CD14-positive monocyte (primary cell): ENCODE data around the gene ANXA11. TPM values are rescaled to one million over a fixed set of nuclear protein-coding genes. Genes with fewer than 3 reads are reported as not detected.

ENCODE experiments used
- DNase-seq, 3 donors: peaks; one replicate each; pipeline ENCODE4 v3.0.0-alpha.2; 2011 to 2022
- H2AFZ ChIP-seq: 2 replicates; pipeline ENCODE4 v1.6.0; 2012; ENCODE audit warnings: mild to moderate bottlenecking, low read depth, low read length, inconsistent platforms; ENCODE audit not compliant: insufficient read depth, poor library complexity, severe bottlenecking
- H3K27ac ChIP-seq, 2 donors: 1 replicate in 1 of 2; 2 replicates in 1 of 2; pipeline ENCODE4 v1.5.1; 2012 to 2013; ENCODE audit warnings: low read length in 2 of 2, control low read depth in 1 of 2, inconsistent platforms in 1 of 2, low read depth in 1 of 2, mild to moderate bottlenecking in 1 of 2
- H3K27me3 ChIP-seq, 2 donors: one replicate each; pipeline versions ENCODE4 v1.6.0 to v1.6.1; 2011 to 2013; ENCODE audit warnings: low read length in 2 of 2; ENCODE audit not compliant: control insufficient read depth in 2 of 2, insufficient read depth in 2 of 2
- H3K36me3 ChIP-seq, 2 donors: replicated peaks in 1 of 2; 1 replicate in 1 of 2; 2 replicates in 1 of 2; pipeline versions ENCODE4 v1.5.1 to v1.6.1; 2012 to 2013; ENCODE audit warnings: low read length in 2 of 2, control low read depth in 1 of 2, inconsistent platforms in 1 of 2, mild to moderate bottlenecking in 1 of 2; ENCODE audit not compliant: insufficient read depth in 2 of 2, control insufficient read depth in 1 of 2
- H3K4me1 ChIP-seq, 2 donors: 1 replicate in 1 of 2; 2 replicates in 1 of 2; pipeline versions ENCODE4 v1.5.1 to v1.6.1; 2012 to 2013; ENCODE audit warnings: low read length in 2 of 2, control low read depth in 1 of 2, inconsistent platforms in 1 of 2, mild to moderate bottlenecking in 1 of 2, moderate library complexity in 1 of 2; ENCODE audit not compliant: insufficient read depth in 2 of 2, control insufficient read depth in 1 of 2
- H3K4me2 ChIP-seq: replicated peaks from 2 replicates; pipeline ENCODE3; 2012; ENCODE audit warnings: low read length, moderate library complexity, mild to moderate bottlenecking; ENCODE audit not compliant: poor library complexity, severe bottlenecking; ENCODE audit errors: extremely low read depth
- H3K4me3 ChIP-seq, 3 experiments: fragments of 200-600 bp in 1 of 3; sonication (generic) in 1 of 3; replicated peaks in 1 of 3; 1 replicate in 2 of 3; 2 replicates in 1 of 3; pipeline ENCODE4 v1.5.1; 2011 to 2013; ENCODE audit warnings: low read length in 3 of 3, mild to moderate bottlenecking in 3 of 3, control low read depth in 2 of 3, low read depth in 2 of 3, inconsistent platforms in 1 of 3, moderate library complexity in 1 of 3
- H3K79me2 ChIP-seq: 2 replicates; pipeline ENCODE4 v1.6.0; 2012; ENCODE audit warnings: mild to moderate bottlenecking, control low read depth, inconsistent platforms, low read length, moderate library complexity; ENCODE audit not compliant: insufficient read depth
- H3K9ac ChIP-seq: 2 replicates; pipeline ENCODE4 v1.6.0; 2017; ENCODE audit warnings: low read length, mild to moderate bottlenecking; ENCODE audit not compliant: insufficient read depth, poor library complexity, severe bottlenecking
- H3K9me3 ChIP-seq, 2 donors: replicated peaks in 1 of 2; 1 replicate in 1 of 2; 2 replicates in 1 of 2; pipeline versions ENCODE4 v1.5.1 to v1.6.1; 2012 to 2013; ENCODE audit warnings: low read length in 2 of 2, control low read depth in 1 of 2; ENCODE audit not compliant: control insufficient read depth in 1 of 2, insufficient read depth in 1 of 2
- H4K20me1 ChIP-seq: 2 replicates; pipeline ENCODE4 v1.6.0; 2012; ENCODE audit warnings: mild to moderate bottlenecking, low read length, control low read depth, moderate library complexity; ENCODE audit not compliant: insufficient read depth
- H3K27ac Mint-ChIP-seq, 7 donors: one replicate each; pipeline ENCODE4 v1.8.0; 2020; ENCODE audit warnings: mild to moderate bottlenecking in 7 of 7, mixed read lengths in 7 of 7, moderate library complexity in 6 of 7, inconsistent platforms in 2 of 7
- H3K27me3 Mint-ChIP-seq, 3 donors: one replicate each; pipeline ENCODE4 v1.8.0; 2021 to 2022; ENCODE audit warnings: low read depth in 3 of 3, mild to moderate bottlenecking in 3 of 3, mixed read lengths in 3 of 3, moderate library complexity in 3 of 3, inconsistent platforms in 1 of 3
- H3K36me3 Mint-ChIP-seq, 2 donors: one replicate each; pipeline ENCODE4 v1.8.0; 2020; ENCODE audit warnings: mixed read lengths in 2 of 2, inconsistent platforms in 1 of 2, mild to moderate bottlenecking in 1 of 2
- H3K4me1 Mint-ChIP-seq: one replicate; pipeline ENCODE4 v1.8.0; 2020; ENCODE audit warnings: mild to moderate bottlenecking, mixed read lengths
- H3K4me3 Mint-ChIP-seq, 2 donors: one replicate each; pipeline ENCODE4 v1.8.0; 2020; ENCODE audit warnings: mild to moderate bottlenecking in 2 of 2, mixed read lengths in 2 of 2, moderate library complexity in 1 of 2
- H3K9me3 Mint-ChIP-seq, 7 donors: one replicate each; pipeline ENCODE4 v1.8.0; 2020 to 2022; ENCODE audit warnings: mixed read lengths in 7 of 7, mild to moderate bottlenecking in 6 of 7, moderate library complexity in 6 of 7, inconsistent platforms in 2 of 7
- WGBS: methylation state at CpG from one replicate; pipeline ENCODE4 v1.1.5; 2013; ENCODE audit warnings: missing lambda C conversion rate; ENCODE audit not compliant: insufficient coverage; 5-methylcytosine and 5-hydroxymethylcytosine counted together
- intact Hi-C, 2 donors: fragments of 100-400 bp; cut with micrococcal nuclease; formaldehyde crosslinking; loops; one replicate each; pipeline versions ENCODE4 v1.15.0 to v1.15.1; 2023
- polyA plus RNA-seq, 3 donors: library from polyadenylated mRNA; depleted of rRNA in 1 of 3; unstranded in 2 of 3; stranded (reverse) in 1 of 3; fragments of 300-500 nt in 2 of 3; fragments of >200 nt in 1 of 3; fragmentation: Illumina TruSeq in 2 of 3; gene quantifications; 1 replicate in 2 of 3; 2 replicates in 1 of 3; pipeline ENCODE4 v1.2.3, GENCODE V29; 2012 to 2021
- small RNA-seq: library from RNA; depleted of rRNA; stranded (forward); fragments of <200 nt; gene quantifications from one replicate; pipeline ENCODE3, GENCODE V24; 2012; ENCODE audit warnings: low read depth; ENCODE audit not compliant: insufficient read length
- TF ChIP-seq, protein P1 (sequence below): fragments of 200-600 bp; IDR thresholded peaks from one replicate; pipeline ENCODE4 v1.8.0; 2022; ENCODE audit warnings: antibody characterized with exemption, mild to moderate bottlenecking

The ANXA11 gene
- polyA plus RNA-seq, 3 donors, result 95.6 to 174 (median 134) TPM

- Histone ChIP-seq H4K20me1 (no peaks in the 10 kb centered on the region), H3K4me3 (no peak overlapping the region), H3K36me3 (no peaks in the 10 kb centered on the region), H3K27me3 (no peaks in the 10 kb centered on the region), H3K9ac (no peak overlapping the region), H3K79me2 (no peaks in the 10 kb centered on the region), H3K27ac (no peak overlapping the region), H3K4me2 (no peak overlapping the region), H3K9me3 (peaks cover 16 to 18% of the 10 kb centered on the region in 2 donors), H3K4me1 (no peaks in the 10 kb centered on the region), H2AFZ (no peak overlapping the region)
- 85% methylated on average over 4 of the region's 10 CpGs for WGBS
- Mint-ChIP-seq H3K27me3 (peaks cover 2 to 5% (median 3%) of the 10 kb centered on the region in 3 donors), H3K36me3 (no peaks in the 10 kb centered on the region), H3K9me3 (peaks cover 11 to 19% (median 17%) of the 10 kb centered on the region in 7 donors), H3K4me3 (no peak overlapping the region), H3K27ac (no peak overlapping the region), H3K4me1 (no peaks in the 10 kb centered on the region)
- no peak for DNase-seq
- TF ChIP-seq, protein P1, sequence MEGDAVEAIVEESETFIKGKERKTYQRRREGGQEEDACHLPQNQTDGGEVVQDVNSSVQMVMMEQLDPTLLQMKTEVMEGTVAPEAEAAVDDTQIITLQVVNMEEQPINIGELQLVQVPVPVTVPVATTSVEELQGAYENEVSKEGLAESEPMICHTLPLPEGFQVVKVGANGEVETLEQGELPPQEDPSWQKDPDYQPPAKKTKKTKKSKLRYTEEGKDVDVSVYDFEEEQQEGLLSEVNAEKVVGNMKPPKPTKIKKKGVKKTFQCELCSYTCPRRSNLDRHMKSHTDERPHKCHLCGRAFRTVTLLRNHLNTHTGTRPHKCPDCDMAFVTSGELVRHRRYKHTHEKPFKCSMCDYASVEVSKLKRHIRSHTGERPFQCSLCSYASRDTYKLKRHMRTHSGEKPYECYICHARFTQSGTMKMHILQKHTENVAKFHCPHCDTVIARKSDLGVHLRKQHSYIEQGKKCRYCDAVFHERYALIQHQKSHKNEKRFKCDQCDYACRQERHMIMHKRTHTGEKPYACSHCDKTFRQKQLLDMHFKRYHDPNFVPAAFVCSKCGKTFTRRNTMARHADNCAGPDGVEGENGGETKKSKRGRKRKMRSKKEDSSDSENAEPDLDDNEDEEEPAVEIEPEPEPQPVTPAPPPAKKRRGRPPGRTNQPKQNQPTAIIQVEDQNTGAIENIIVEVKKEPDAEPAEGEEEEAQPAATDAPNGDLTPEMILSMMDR, result no peak
- intact Hi-C loops, result no loop called here
These were observed 101.0 kb downstream of the ANXA11 start for GRCh38 chr10:80104066-80104926.

Small RNA genes within 50 kb of the gene (small RNA-seq; reads per million reads assigned to genes)
- gene RPS12P2, result not detected

Other genes starting within 250 kb of the ANXA11 start
- 10 to 100 TPM; 13.6 to 43.1 (median 25.9) TPM for gene TMEM254, start 126.9 kb downstream of the ANXA11 start, polyA plus RNA-seq
- gene PLAC9, start 72.8 kb downstream of the ANXA11 start, polyA plus RNA-seq, result not detected
- gene MAT1A, start 84.1 kb upstream of the ANXA11 start, polyA plus RNA-seq, result not detected
- gene DYDC1, start 151.2 kb upstream of the ANXA11 start, polyA plus RNA-seq, result not detected
- not detected for gene DYDC2, start 151.2 kb upstream of the ANXA11 start, polyA plus RNA-seq
- 1 to 10 TPM in 2 of 3 donors, under 1 TPM in 1; 0.61 to 4.1 (median 3.4) TPM for gene PRXL2A, start 203.0 kb upstream of the ANXA11 start, polyA plus RNA-seq
- gene TSPAN14, start 248.8 kb upstream of the ANXA11 start, polyA plus RNA-seq, result 100 to 1,000 TPM; 123 to 160 (median 146) TPM